Gastrocnemius medialis (tissue), 4 donors: ENCODE results near the gene PGAP1.

ENCODE experiments used
- CTCF ChIP-seq, 5 experiments: fragments of 450-650 bp in 3 of 5; fragments of 200-600 bp in 2 of 5; sonication (generic) in 2 of 5; IDR thresholded peaks in 4 of 5; conservative IDR thresholded peaks in 1 of 5; 1 replicate in 4 of 5; 2 replicates in 1 of 5; pipeline ENCODE4 v1.5.1; 2016 to 2019; ENCODE audit warnings: antibody characterized with exemption in 5 of 5, mild to moderate bottlenecking in 3 of 5, moderate library complexity in 3 of 5
- POLR2A ChIP-seq, 2 donors: fragments of 450-650 bp; IDR thresholded peaks; one replicate each; pipeline ENCODE4 v1.6.1; 2017; ENCODE audit warnings: antibody characterized with exemption in 2 of 2, mild to moderate bottlenecking in 2 of 2, moderate library complexity in 2 of 2

- TF ChIP-seq CTCF (IDR thresholded peaks at IDR 0.05 in 4 of 5, conservative IDR thresholded peaks at IDR 0.05 in 1 of 5) (no peak), POLR2A (IDR thresholded peaks at IDR 0.05) (no peak)
Observed at GRCh38 chr2:196949116-196949515, 22.6 kb upstream of the PGAP1 start.
